ENCODE data around the gene APOO. TPM values are rescaled to one million over a fixed set of nuclear protein-coding genes. Genes with fewer than 3 reads are reported as not detected.

Gene APOO
- total RNA-seq, 2 experiments from 2014 or later, result 27.1 to 27.5 TPM

GRCh38 chrX:23816179-23816578, 91.6 kb downstream of the APOO start:
- Mint-ChIP-seq H3K4me1 (peaks cover 15% of the 10 kb centered on the region), H3K36me3 (no peaks in the 10 kb centered on the region), H3K4me3 (no peak overlapping the region), H3K27me3 (no peaks in the 10 kb centered on the region), H3K9me3 (ENCODE audit: low read depth) (no peaks in the 10 kb centered on the region), H3K27ac (no peak overlapping the region)
- ATAC-seq (no peak), DNase-seq (no peak)
- CTCF ChIA-PET, result no interaction called here

DNA sequence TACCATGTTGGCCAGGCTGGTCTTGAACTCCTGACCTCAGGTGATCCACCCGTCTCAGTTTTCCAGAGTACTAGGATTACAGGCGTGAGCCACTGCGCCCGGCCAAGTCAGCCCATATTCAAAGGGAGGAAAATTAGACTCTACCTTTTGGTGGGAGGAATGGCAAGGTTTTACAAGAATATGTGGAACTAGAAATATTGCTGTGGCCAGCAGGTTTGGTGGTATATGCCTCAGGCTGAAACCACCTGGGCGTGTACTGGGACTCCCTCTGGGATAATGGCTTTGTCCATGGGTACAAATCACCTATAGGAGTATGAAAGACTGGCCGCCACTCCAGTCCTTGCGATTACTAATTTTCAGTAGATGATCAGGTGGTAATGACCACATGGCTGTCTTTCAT, 92.4 kb downstream of the APOO start:
- H3K4me1 Mint-ChIP-seq, result peaks cover 14% of the 10 kb centered on the region
- CTCF ChIA-PET, result no interaction called here
- H3K9me3 Mint-ChIP-seq (ENCODE audit: low read depth), result no peaks in the 10 kb centered on the region
- H3K27ac Mint-ChIP-seq, result no peak overlapping the region
- peaks cover 7% of the 10 kb centered on the region for H3K27me3 Mint-ChIP-seq
- no peak overlapping the region for H3K4me3 Mint-ChIP-seq
- no peaks in the 10 kb centered on the region for H3K36me3 Mint-ChIP-seq
- ATAC-seq (no peak), DNase-seq (no peak)

DNA sequence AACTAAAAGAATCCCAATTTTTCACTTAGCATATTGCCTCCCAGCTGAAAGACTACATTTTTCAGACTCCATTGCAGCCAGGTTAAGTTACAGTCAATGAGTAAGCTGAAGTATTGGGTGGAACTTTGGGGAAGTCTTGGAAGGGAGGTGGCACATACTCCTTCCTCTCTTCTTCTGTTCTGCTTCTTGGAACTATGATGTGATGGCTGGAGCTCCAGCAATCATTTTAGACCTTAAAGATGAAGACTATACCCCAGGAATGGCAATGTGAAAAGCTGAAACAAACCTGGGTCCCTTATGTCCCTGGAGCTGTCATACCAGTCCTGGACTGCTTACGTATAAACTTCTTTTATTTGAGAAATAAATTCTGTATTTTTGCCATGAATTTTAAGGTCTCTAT, 93.9 kb downstream of the APOO start:
- no peaks in the 10 kb centered on the region for H3K36me3 Mint-ChIP-seq
- no peak for ATAC-seq
- CTCF ChIA-PET, result no interaction called here

GRCh38 chrX:23811656-23812055, 96.1 kb downstream of the APOO start:
- Mint-ChIP-seq H3K36me3 (no peaks in the 10 kb centered on the region), H3K27ac (no peak overlapping the region), H3K9me3 (ENCODE audit: low read depth) (no peaks in the 10 kb centered on the region), H3K4me3 (no peak overlapping the region), H3K27me3 (peaks cover 7% of the 10 kb centered on the region), H3K4me1 (no peaks in the 10 kb centered on the region)
- CTCF ChIA-PET, result no interaction called here
- no peak for DNase-seq
- ATAC-seq, result no peak

More for the DNA sequence above, 93.9 kb downstream of the APOO start:
- DNase-seq, result no peak
- Mint-ChIP-seq H3K27ac (no peak overlapping the region), H3K9me3 (ENCODE audit: low read depth) (no peaks in the 10 kb centered on the region), H3K4me1 (peaks cover 6% of the 10 kb centered on the region), H3K27me3 (peaks cover 7% of the 10 kb centered on the region), H3K4me3 (no peak overlapping the region)

- Mint-ChIP-seq H3K27me3 (peaks cover 7% of the 10 kb centered on the region), H3K4me1 (no peaks in the 10 kb centered on the region), H3K4me3 (no peak overlapping the region), H3K27ac (no peak overlapping the region), H3K36me3 (no peaks in the 10 kb centered on the region), H3K9me3 (ENCODE audit: low read depth) (no peaks in the 10 kb centered on the region)
- ATAC-seq (no peak), DNase-seq (no peak)
- CTCF ChIA-PET, result no interaction called here
These were observed 96.6 kb downstream of the APOO start for GRCh38 chrX:23811108-23811651.

- H3K4me1 Mint-ChIP-seq, result no peaks in the 10 kb centered on the region
- no peaks in the 10 kb centered on the region for H3K36me3 Mint-ChIP-seq
- H3K9me3 Mint-ChIP-seq (ENCODE audit: low read depth), result no peaks in the 10 kb centered on the region
- CTCF ChIA-PET, result no interaction called here
- H3K27ac Mint-ChIP-seq, result no peak overlapping the region
- ATAC-seq, result no peak
- no peak for DNase-seq
- no peak overlapping the region for H3K4me3 Mint-ChIP-seq
- peaks cover 7% of the 10 kb centered on the region for H3K27me3 Mint-ChIP-seq
These were observed 97.5 kb downstream of the APOO start for GRCh38 chrX:23810279-23810678.

GRCh38 chrX:23805389-23805788, 102.3 kb downstream of the APOO start:
- no peak overlapping the region for H3K4me3 Mint-ChIP-seq
- no peaks in the 10 kb centered on the region for H3K27me3 Mint-ChIP-seq
- no peak for ATAC-seq
- H3K27ac Mint-ChIP-seq, result no peak overlapping the region
- H3K4me1 Mint-ChIP-seq, result no peaks in the 10 kb centered on the region
- CTCF ChIA-PET, result no interaction called here
- no peaks in the 10 kb centered on the region for H3K36me3 Mint-ChIP-seq
- no peak for DNase-seq
- no peaks in the 10 kb centered on the region for H3K9me3 Mint-ChIP-seq (ENCODE audit: low read depth)

GRCh38 chrX:23804578-23804977, 103.2 kb downstream of the APOO start:
- ATAC-seq (no peak), DNase-seq (no peak)
- CTCF ChIA-PET, result no interaction called here
- Mint-ChIP-seq H3K4me3 (no peak overlapping the region), H3K27ac (no peak overlapping the region), H3K9me3 (ENCODE audit: low read depth) (no peaks in the 10 kb centered on the region), H3K27me3 (no peaks in the 10 kb centered on the region), H3K4me1 (no peaks in the 10 kb centered on the region), H3K36me3 (no peaks in the 10 kb centered on the region)

GRCh38 chrX:23803931-23804381, 103.8 kb downstream of the APOO start:
- Mint-ChIP-seq H3K4me1 (no peaks in the 10 kb centered on the region), H3K4me3 (no peak overlapping the region), H3K9me3 (ENCODE audit: low read depth) (no peaks in the 10 kb centered on the region), H3K27me3 (no peaks in the 10 kb centered on the region), H3K27ac (no peak overlapping the region), H3K36me3 (no peaks in the 10 kb centered on the region)
- CTCF ChIA-PET, result no interaction called here
- DNase-seq, result no peak
- ATAC-seq, result no peak

DNA sequence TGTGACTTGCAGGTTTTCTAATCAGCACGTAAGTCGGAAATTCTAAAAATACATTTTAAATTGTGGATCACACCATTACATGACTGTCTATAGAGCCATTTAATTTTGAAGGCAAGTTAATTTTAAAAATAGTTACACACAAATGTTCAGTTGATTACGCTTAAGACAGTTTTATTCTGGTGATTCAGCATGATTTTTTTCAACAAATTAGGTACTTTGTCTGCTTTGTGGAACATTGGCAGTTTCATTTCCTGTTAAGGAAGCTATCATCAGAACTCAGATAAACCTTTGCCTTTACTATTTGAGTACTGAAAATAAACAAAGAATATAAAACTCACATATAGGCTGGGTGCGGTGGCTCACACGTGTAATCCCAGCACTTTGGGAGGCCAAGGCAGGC, 105.3 kb downstream of the APOO start:
- DNase-seq (no peak), ATAC-seq (no peak)
- H3K36me3 Mint-ChIP-seq, result no peaks in the 10 kb centered on the region
- no peaks in the 10 kb centered on the region for H3K9me3 Mint-ChIP-seq (ENCODE audit: low read depth)
- CTCF ChIA-PET, result interaction anchor here (0.6 kb wide), 1 partner anchor 13 kb away, joined by 3 read pairs; no protein-coding TSS in a partner anchor
- H3K4me3 Mint-ChIP-seq, result no peak overlapping the region
- H3K27ac Mint-ChIP-seq, result no peak overlapping the region
- no peaks in the 10 kb centered on the region for H3K4me1 Mint-ChIP-seq
- no peaks in the 10 kb centered on the region for H3K27me3 Mint-ChIP-seq

- DNase-seq (no peak), ATAC-seq (no peak)
- no peaks in the 10 kb centered on the region for H3K27me3 Mint-ChIP-seq
- H3K9me3 Mint-ChIP-seq (ENCODE audit: low read depth), result no peaks in the 10 kb centered on the region
- no peak overlapping the region for H3K27ac Mint-ChIP-seq
- H3K4me1 Mint-ChIP-seq, result no peaks in the 10 kb centered on the region
- CTCF ChIA-PET, result interaction anchor here (1.3 kb wide), 1 partner anchor 102 kb away, joined by 7 read pairs; no protein-coding TSS in a partner anchor
- H3K4me3 Mint-ChIP-seq, result no peak overlapping the region
- no peaks in the 10 kb centered on the region for H3K36me3 Mint-ChIP-seq
These were observed 108.2 kb downstream of the APOO start for GRCh38 chrX:23799469-23800065.

DNA sequence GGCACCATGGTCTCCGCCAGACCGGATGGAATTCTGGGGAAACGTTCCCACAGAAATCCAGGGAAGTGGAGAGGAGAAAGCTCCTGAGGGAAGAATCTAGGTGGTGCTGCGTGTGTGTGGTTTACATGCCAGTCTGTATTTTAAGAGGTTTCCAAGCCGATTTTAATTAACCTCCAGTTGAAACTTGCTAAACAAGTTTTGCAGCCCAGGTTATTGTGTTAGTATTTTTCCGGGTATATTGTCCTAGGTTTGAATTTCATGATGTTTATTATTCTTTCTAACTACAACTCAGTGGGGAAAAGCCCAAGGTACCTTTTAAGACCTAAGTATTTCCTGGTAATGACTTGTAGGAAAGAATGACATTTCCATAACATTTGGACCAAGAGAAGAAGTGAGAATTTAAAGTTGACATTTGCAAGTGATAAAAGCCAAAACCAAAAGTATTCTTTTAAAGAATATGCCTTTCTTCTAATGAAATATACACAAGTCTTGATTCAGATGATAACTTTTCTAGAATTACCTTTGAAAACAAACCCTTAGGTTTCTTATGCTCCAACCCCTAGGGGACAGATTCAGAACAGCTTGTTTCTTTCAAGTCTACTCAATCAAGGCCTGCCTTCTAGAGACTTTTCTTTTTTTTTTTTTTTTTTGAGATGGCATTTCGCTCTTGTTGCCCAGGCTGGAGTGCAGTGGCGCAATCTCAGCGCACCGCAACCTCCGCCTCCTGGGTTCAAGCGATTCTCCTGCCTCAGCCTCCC, 110.2 kb downstream of the APOO start:
- CTCF ChIA-PET, result no interaction called here
- no peak overlapping the region for H3K4me3 Mint-ChIP-seq
- DNase-seq, result no peak
- H3K27me3 Mint-ChIP-seq, result no peaks in the 10 kb centered on the region
- no peaks in the 10 kb centered on the region for H3K4me1 Mint-ChIP-seq
- no peak overlapping the region for H3K27ac Mint-ChIP-seq
- no peaks in the 10 kb centered on the region for H3K36me3 Mint-ChIP-seq
- no peak for ATAC-seq
- H3K9me3 Mint-ChIP-seq (ENCODE audit: low read depth), result no peaks in the 10 kb centered on the region

DNA sequence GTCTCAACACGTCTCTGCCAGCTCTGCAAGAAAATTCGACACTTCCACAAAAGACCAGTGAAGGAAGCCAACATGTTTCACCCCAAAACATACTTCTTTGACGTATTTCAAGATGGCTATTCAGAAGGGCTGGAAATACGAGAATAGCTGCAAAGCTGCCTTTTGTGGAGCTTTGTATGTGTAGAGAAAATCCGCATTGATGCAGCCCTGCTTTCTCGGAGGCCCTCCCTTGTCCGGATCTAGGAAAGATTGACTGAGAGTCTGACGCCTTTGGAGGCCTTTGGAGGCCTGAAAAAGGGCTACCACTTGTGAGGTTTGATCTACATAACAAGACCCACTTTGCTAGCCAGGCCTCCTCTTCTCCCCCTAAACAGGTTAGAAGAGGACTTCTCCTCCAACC, 112.5 kb downstream of the APOO start:
- ATAC-seq (no peak), DNase-seq (no peak)
- no peaks in the 10 kb centered on the region for H3K4me1 Mint-ChIP-seq
- no peak overlapping the region for H3K4me3 Mint-ChIP-seq
- no peak overlapping the region for H3K27ac Mint-ChIP-seq
- no peaks in the 10 kb centered on the region for H3K9me3 Mint-ChIP-seq (ENCODE audit: low read depth)
- H3K36me3 Mint-ChIP-seq, result no peaks in the 10 kb centered on the region
- no peaks in the 10 kb centered on the region for H3K27me3 Mint-ChIP-seq
- CTCF ChIA-PET, result no interaction called here

- Mint-ChIP-seq H3K9me3 (ENCODE audit: low read depth) (no peaks in the 10 kb centered on the region), H3K27me3 (no peaks in the 10 kb centered on the region), H3K4me3 (no peak overlapping the region), H3K36me3 (no peaks in the 10 kb centered on the region), H3K4me1 (peaks cover 5% of the 10 kb centered on the region), H3K27ac (no peak overlapping the region)
- CTCF ChIA-PET, result no interaction called here
- no peak for DNase-seq
- ATAC-seq, result no peak
These were observed 114.7 kb downstream of the APOO start for GRCh38 chrX:23792861-23793553.
